Peyer's patch (tissue), 4 donors: ENCODE data around the gene ZNF555.

Experiments used
- CTCF ChIP-seq, 6 experiments: fragments of 450-650 bp in 4 of 6; fragments of 200-600 bp in 2 of 6; sonication (generic) in 1 of 6; IDR thresholded peaks; one replicate each; pipeline ENCODE4 v1.5.1; 2017 to 2019; ENCODE audit warnings: antibody characterized with exemption in 6 of 6, mild to moderate bottlenecking in 3 of 6, moderate library complexity in 1 of 6
- POLR2A ChIP-seq, 2 donors: fragments of 450-650 bp; IDR thresholded peaks; one replicate each; pipeline ENCODE4 v1.5.1; 2017; ENCODE audit warnings: antibody characterized with exemption in 2 of 2, mild to moderate bottlenecking in 2 of 2, moderate library complexity in 2 of 2

DNA sequence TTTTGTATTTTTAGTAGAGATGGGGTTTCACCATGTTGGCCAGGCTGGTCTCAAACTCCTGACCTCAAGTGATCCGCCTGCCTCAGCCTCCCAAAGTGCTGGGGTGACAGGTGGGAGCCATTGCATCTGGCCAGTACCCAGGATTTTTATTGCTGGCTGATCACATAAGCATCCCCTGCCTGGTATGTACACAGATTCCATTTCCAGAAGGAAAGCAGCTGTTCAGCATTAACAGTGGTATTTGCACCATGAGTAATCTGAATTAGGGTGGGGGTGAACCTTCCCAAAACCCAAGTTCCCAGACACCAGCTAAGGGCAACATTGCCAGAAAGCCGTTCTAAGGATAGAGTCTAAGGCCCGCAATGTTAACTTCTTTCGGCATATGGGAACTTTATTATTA lies 7.3 kb downstream of the ZNF555 start:
- TF ChIP-seq POLR2A (IDR thresholded peaks at IDR 0.05) = no peak
- TF ChIP-seq CTCF (IDR thresholded peaks at IDR 0.05) = no peak
